ENCODE measurements around the gene AP3B2.

- TF ChIP-seq POLR2A (IDR thresholded peaks at IDR 0.05; ENCODE audit: low read length) (no peak), GATA1 (IDR thresholded peaks at IDR 0.05; ENCODE audit: low read depth, low read length) (no peak)
Measured at GRCh38 chr15:82677720-82678323, 31.9 kb downstream of the AP3B2 start.
